Measurements from ENCODE around the gene KMT2E.

KMT2E gene

DNA sequence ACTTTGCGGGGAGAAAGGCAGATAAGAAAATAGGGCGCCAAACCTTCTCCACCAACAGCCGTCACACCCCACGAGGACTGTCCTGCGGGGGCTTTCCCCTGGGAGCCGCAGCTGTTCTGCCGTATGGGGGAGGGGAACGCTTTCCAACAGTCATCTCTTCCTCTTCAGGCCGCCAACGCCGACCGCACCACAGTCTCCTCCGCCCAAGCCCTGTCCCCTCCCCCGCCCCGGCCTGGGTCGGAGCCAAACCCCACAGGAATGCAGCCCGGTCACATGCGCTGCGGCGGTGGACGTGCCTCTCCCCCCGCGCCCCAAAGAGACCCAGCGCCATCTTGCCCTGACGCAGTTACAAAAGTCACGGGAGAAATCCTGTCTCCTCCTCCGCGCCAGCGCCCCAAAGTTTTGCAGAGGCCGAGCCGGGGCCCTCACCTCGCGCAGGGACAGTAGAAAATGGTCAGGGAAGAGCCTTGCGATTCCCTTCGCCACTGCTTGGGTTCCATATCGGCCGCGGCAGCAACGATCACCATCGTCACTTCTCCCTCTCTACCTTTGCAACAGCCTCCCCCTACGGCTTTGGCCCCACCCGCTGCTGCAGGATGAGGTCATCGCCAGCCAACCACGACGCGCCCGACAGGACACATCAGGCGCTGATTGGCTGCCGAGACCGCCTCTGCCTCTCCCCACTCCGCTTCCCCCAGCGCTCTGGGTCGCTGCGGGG lies 1.3 kb upstream of the KMT2E start (continued):
- no peak for TF ChIP-seq TRIM28 (IDR thresholded peaks at IDR 0.05; ENCODE audit: borderline replicate concordance, low read length)
- no peak for TF ChIP-seq ZNF292 (tag by site-specific recombination; IDR thresholded peaks at IDR 0.05; ENCODE audit: borderline replicate concordance, low read depth)
- TF ChIP-seq ZNF501 (tag by site-specific recombination; IDR thresholded peaks at IDR 0.05) = peak; percentile 98
- TF ChIP-seq ZNF660 (tag by site-specific recombination; IDR thresholded peaks at IDR 0.05) = peak; percentile 77
- no peak for TF ChIP-seq ZBTB49 (tag by site-specific recombination; IDR thresholded peaks at IDR 0.05; ENCODE audit: low read depth)
- TF ChIP-seq YY1 (tag by site-specific recombination; IDR thresholded peaks at IDR 0.05) = peak; percentile 96
- TF ChIP-seq ZNF19 (tag by site-specific recombination; IDR thresholded peaks at IDR 0.05; ENCODE audit: low read depth) = no peak
- TF ChIP-seq ZNF157 (tag by site-specific recombination; IDR thresholded peaks at IDR 0.05) = no peak
- peak; percentile 89 for TF ChIP-seq GLIS1 (tag by site-specific recombination; IDR thresholded peaks at IDR 0.05)
- TF ChIP-seq ZNF664 (tag by site-specific recombination; IDR thresholded peaks at IDR 0.05) = no peak
- TF ChIP-seq MZF1 (tag by site-specific recombination; IDR thresholded peaks at IDR 0.05; ENCODE audit: borderline replicate concordance) = no peak
- no peak for TF ChIP-seq ZNF707 (tag by site-specific recombination; IDR thresholded peaks at IDR 0.05)
- 0 out of 2 replicates have a peak, but pooled peaks have one; percentile 63 for TF ChIP-seq SCRT1 (tag by site-specific recombination; IDR thresholded peaks at IDR 0.05; ENCODE audit: borderline replicate concordance)
- TF ChIP-seq, protein P1, sequence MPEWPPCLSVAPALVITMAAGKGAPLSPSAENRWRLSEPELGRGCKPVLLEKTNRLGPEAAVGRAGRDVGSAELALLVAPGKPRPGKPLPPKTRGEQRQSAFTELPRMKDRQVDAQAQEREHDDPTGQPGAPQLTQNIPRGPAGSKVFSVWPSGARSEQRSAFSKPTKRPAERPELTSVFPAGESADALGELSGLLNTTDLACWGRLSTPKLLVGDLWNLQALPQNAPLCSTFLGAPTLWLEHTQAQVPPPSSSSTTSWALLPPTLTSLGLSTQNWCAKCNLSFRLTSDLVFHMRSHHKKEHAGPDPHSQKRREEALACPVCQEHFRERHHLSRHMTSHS (tag by site-specific recombination; IDR thresholded peaks at IDR 0.05) = no peak
- TF ChIP-seq ZIC2 (tag by site-specific recombination; IDR thresholded peaks at IDR 0.05) = peak; percentile 84
- peak; percentile 97 for TF ChIP-seq INSM2 (tag by site-specific recombination; IDR thresholded peaks at IDR 0.05)
- no peak for TF ChIP-seq ZNF26 (tag by site-specific recombination; IDR thresholded peaks at IDR 0.05)
- TF ChIP-seq ZNF366 (tag by site-specific recombination; conservative IDR thresholded peaks at IDR 0.05) = peak; percentile 82
- peak; percentile 89 for TF ChIP-seq ZNF610 (tag by site-specific recombination; IDR thresholded peaks at IDR 0.05; ENCODE audit: borderline replicate concordance)
- TF ChIP-seq ZNF274 (IDR thresholded peaks at IDR 0.05; ENCODE audit: low read length) = no peak
- no peak for TF ChIP-seq ZNF274 (tag by site-specific recombination; IDR thresholded peaks at IDR 0.05; ENCODE audit: borderline replicate concordance)
- TF ChIP-seq HOXA7 (CRISPR knock-in tag; IDR thresholded peaks at IDR 0.05; ENCODE audit: borderline replicate concordance) = no peak
- TF ChIP-seq PRDM6 (tag by site-specific recombination; IDR thresholded peaks at IDR 0.05) = peak; percentile 60; the same call in 1 of the 2 replicates
- no peak for TF ChIP-seq ZNF155 (tag by site-specific recombination; IDR thresholded peaks at IDR 0.05)
- TF ChIP-seq ZNF48 (tag by site-specific recombination; IDR thresholded peaks at IDR 0.05) = no peak
- peak; percentile 72 for TF ChIP-seq ZNF513 (tag by site-specific recombination; IDR thresholded peaks at IDR 0.05)
- TF ChIP-seq OSR2 (tag by site-specific recombination; IDR thresholded peaks at IDR 0.05) = 0 out of 2 replicates have a peak, but pooled peaks have one; percentile 32
- TF ChIP-seq, protein P2, sequence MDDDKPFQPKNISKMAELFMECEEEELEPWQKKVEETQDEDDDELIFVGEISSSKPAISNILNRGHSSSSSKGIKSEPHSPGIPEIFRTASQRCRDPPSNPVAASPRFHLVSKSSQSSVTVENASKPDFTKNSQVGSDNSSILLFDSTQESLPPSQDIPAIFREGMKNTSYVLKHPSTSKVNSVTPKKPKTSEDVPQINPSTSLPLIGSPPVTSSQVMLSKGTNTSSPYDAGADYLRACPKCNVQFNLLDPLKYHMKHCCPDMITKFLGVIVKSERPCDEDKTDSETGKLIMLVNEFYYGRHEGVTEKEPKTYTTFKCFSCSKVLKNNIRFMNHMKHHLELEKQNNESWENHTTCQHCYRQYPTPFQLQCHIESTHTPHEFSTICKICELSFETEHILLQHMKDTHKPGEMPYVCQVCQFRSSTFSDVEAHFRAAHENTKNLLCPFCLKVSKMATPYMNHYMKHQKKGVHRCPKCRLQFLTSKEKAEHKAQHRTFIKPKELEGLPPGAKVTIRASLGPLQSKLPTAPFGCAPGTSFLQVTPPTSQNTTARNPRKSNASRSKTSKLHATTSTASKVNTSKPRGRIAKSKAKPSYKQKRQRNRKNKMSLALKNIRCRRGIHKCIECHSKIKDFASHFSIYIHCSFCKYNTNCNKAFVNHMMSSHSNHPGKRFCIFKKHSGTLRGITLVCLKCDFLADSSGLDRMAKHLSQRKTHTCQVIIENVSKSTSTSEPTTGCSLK (tag by site-specific recombination; IDR thresholded peaks at IDR 0.05) = no peak

All from HEK293 (cell line).